ENCODE measurements around the gene CLCNKA.
"Not testable (repeated sequence)": the region's sequence is repeated elsewhere in the genome, so short reads cannot be mapped to it uniquely, and the experiment has no call there.

DNA sequence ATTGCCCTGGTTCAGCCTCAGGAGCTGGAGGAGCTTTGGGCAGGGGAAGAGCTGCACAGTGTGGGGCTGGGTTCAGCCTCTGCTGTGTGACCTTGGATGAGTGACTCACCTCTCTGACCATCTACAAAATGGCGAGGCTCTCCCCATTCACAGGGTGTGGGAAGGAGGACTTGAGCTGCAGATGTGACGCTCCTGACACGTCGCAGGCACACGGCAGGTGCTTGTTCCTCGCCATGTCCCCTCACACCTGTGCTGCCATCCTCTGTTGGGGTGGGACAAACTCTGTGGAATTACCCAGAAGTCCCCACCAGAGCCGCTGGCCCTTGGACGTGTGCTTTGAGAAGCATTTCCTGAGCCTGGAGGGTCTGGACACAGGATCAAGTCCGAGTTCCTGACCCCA, 958 bp upstream of the CLCNKA start:
- TF ChIP-seq, protein P1, sequence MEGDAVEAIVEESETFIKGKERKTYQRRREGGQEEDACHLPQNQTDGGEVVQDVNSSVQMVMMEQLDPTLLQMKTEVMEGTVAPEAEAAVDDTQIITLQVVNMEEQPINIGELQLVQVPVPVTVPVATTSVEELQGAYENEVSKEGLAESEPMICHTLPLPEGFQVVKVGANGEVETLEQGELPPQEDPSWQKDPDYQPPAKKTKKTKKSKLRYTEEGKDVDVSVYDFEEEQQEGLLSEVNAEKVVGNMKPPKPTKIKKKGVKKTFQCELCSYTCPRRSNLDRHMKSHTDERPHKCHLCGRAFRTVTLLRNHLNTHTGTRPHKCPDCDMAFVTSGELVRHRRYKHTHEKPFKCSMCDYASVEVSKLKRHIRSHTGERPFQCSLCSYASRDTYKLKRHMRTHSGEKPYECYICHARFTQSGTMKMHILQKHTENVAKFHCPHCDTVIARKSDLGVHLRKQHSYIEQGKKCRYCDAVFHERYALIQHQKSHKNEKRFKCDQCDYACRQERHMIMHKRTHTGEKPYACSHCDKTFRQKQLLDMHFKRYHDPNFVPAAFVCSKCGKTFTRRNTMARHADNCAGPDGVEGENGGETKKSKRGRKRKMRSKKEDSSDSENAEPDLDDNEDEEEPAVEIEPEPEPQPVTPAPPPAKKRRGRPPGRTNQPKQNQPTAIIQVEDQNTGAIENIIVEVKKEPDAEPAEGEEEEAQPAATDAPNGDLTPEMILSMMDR (IDR thresholded peaks at IDR 0.05), result not testable (repeated sequence)
- TF ChIP-seq POLR2A (IDR thresholded peaks at IDR 0.05), result not testable (repeated sequence)

Data from body of pancreas (tissue), 4 donors.